Measurements from ENCODE around the gene MCM10. TPM values are rescaled to one million over a fixed set of nuclear protein-coding genes. Genes with fewer than 3 reads are reported as not detected.

Gene MCM10
- polyA plus RNA-seq, 1 donor from 2014 or later: 0.63 TPM

GRCh38 chr10:13121500-13121854 is 39.9 kb upstream of the MCM10 start:
- Histone ChIP-seq H3K27ac (ENCODE audit: low read length) (no peak overlapping the region), H3K27me3 (ENCODE audit: insufficient read depth, low read depth, low read length) (no peaks in the 10 kb centered on the region), H3K9me2 (ENCODE audit: insufficient read depth, low read length) (no peaks in the 10 kb centered on the region), H2AFZ (ENCODE audit: low read depth, low read length) (no peak overlapping the region), H3K36me3 (ENCODE audit: insufficient read depth, low read length) (peaks cover 13% of the 10 kb centered on the region), H3K4me3 (ENCODE audit: low read length) (no peak overlapping the region), H3K4me2 (ENCODE audit: low read length) (no peak overlapping the region), H4K20me1 (ENCODE audit: insufficient read depth) (no peaks in the 10 kb centered on the region), H3K79me2 (replicated peaks; ENCODE audit: insufficient read depth, low read length) (no peaks in the 10 kb centered on the region), H3K9ac (ENCODE audit: low read length) (no peak overlapping the region), H3F3A (ENCODE audit: insufficient read depth, low read length, poor library complexity, severe bottlenecking) (no peaks in the 10 kb centered on the region), H3K9me3 (ENCODE audit: low read length) (no peaks in the 10 kb centered on the region)
- no peak for TF ChIP-seq REST (IDR thresholded peaks at IDR 0.05; ENCODE audit: borderline replicate concordance)
- TF ChIP-seq EP300 (conservative IDR thresholded peaks at IDR 0.05; ENCODE audit: poor library complexity, severe bottlenecking): no peak
- no peak for TF ChIP-seq TAF1 (IDR thresholded peaks at IDR 0.05; ENCODE audit: low read depth)
- TF ChIP-seq, protein P1, sequence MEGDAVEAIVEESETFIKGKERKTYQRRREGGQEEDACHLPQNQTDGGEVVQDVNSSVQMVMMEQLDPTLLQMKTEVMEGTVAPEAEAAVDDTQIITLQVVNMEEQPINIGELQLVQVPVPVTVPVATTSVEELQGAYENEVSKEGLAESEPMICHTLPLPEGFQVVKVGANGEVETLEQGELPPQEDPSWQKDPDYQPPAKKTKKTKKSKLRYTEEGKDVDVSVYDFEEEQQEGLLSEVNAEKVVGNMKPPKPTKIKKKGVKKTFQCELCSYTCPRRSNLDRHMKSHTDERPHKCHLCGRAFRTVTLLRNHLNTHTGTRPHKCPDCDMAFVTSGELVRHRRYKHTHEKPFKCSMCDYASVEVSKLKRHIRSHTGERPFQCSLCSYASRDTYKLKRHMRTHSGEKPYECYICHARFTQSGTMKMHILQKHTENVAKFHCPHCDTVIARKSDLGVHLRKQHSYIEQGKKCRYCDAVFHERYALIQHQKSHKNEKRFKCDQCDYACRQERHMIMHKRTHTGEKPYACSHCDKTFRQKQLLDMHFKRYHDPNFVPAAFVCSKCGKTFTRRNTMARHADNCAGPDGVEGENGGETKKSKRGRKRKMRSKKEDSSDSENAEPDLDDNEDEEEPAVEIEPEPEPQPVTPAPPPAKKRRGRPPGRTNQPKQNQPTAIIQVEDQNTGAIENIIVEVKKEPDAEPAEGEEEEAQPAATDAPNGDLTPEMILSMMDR (IDR thresholded peaks at IDR 0.05; ENCODE audit: poor library complexity, severe bottlenecking): no peak
- no peak for TF ChIP-seq EZH2 (IDR thresholded peaks at IDR 0.05; ENCODE audit: borderline replicate concordance, insufficient read depth, low read length, poor library complexity, severe bottlenecking)
- TF ChIP-seq MXI1 (conservative IDR thresholded peaks at IDR 0.05; ENCODE audit: poor library complexity, severe bottlenecking): no peak
- TF ChIP-seq RAD21 (conservative IDR thresholded peaks at IDR 0.05): no peak
- TF ChIP-seq POLR2AphosphoS5 (IDR thresholded peaks at IDR 0.05): no peak
- no peak for TF ChIP-seq SMC3 (conservative IDR thresholded peaks at IDR 0.05; ENCODE audit: poor library complexity)

- Histone ChIP-seq H3K79me2 (replicated peaks; ENCODE audit: insufficient read depth, low read length) (no peaks in the 10 kb centered on the region), H3K9me2 (ENCODE audit: insufficient read depth, low read length) (no peaks in the 10 kb centered on the region), H3K27ac (ENCODE audit: low read length) (no peak overlapping the region), H3K27me3 (ENCODE audit: insufficient read depth, low read depth, low read length) (no peaks in the 10 kb centered on the region), H3K4me2 (ENCODE audit: low read length) (no peak overlapping the region), H4K20me1 (ENCODE audit: insufficient read depth) (no peaks in the 10 kb centered on the region), H3F3A (ENCODE audit: insufficient read depth, low read length, poor library complexity, severe bottlenecking) (no peaks in the 10 kb centered on the region), H3K36me3 (ENCODE audit: insufficient read depth, low read length) (peaks cover 12% of the 10 kb centered on the region), H2AFZ (ENCODE audit: low read depth, low read length) (no peak overlapping the region), H3K9me3 (ENCODE audit: low read length) (no peaks in the 10 kb centered on the region), H3K9ac (ENCODE audit: low read length) (no peak overlapping the region), H3K4me3 (ENCODE audit: low read length) (no peak overlapping the region)
- TF ChIP-seq RAD21 (conservative IDR thresholded peaks at IDR 0.05) (no peak), EZH2 (IDR thresholded peaks at IDR 0.05; ENCODE audit: borderline replicate concordance, insufficient read depth, low read length, poor library complexity, severe bottlenecking) (no peak), REST (IDR thresholded peaks at IDR 0.05; ENCODE audit: borderline replicate concordance) (no peak), POLR2AphosphoS5 (IDR thresholded peaks at IDR 0.05) (no peak), MXI1 (conservative IDR thresholded peaks at IDR 0.05; ENCODE audit: poor library complexity, severe bottlenecking) (no peak), EP300 (conservative IDR thresholded peaks at IDR 0.05; ENCODE audit: poor library complexity, severe bottlenecking) (no peak)
Observed at GRCh38 chr10:13136651-13137050, 24.7 kb upstream of the MCM10 start.

All from neural cell (in vitro differentiated cells).